ENCODE results near the gene RPL31.

RPL31 gene

GRCh38 chr2:100972452-100972851, 29.6 kb upstream of the RPL31 start:
- no peaks in the 10 kb centered on the region for H3F3A ChIP-seq (ENCODE audit: insufficient read depth)
- no peaks in the 10 kb centered on the region for H3K9me2 ChIP-seq (replicated peaks; ENCODE audit: insufficient read depth, low read length)
- H3K79me2 ChIP-seq (ENCODE audit: insufficient read depth, low read length) = no peaks in the 10 kb centered on the region
- H2AFZ ChIP-seq (ENCODE audit: low read depth, low read length, severe bottlenecking) = no peak overlapping the region
- H4K20me1 ChIP-seq (ENCODE audit: low read depth, low read length) = no peaks in the 10 kb centered on the region
- no peak overlapping the region for H3K4me2 ChIP-seq (ENCODE audit: low read depth, low read length, poor library complexity, severe bottlenecking)
- TF ChIP-seq EZH2phosphoT487 (conservative IDR thresholded peaks at IDR 0.05; ENCODE audit: low read length) (no peak), CTCF (IDR thresholded peaks at IDR 0.05; ENCODE audit: insufficient read depth, low read length, poor library complexity, severe bottlenecking) (no peak)
- H3K9ac ChIP-seq (ENCODE audit: low read length) = no peak overlapping the region
- no peak overlapping the region for H3K27ac ChIP-seq (ENCODE audit: low read depth, low read length)
- no peaks in the 10 kb centered on the region for H3K27me3 ChIP-seq (ENCODE audit: low read length)
- H3K4me3 ChIP-seq (ENCODE audit: insufficient read depth, low read length, poor library complexity, severe bottlenecking) = no peak overlapping the region
- H3K9me3 ChIP-seq (ENCODE audit: insufficient read depth, low read length) = no peaks in the 10 kb centered on the region
- H3K36me3 ChIP-seq (ENCODE audit: low read length) = no peaks in the 10 kb centered on the region

- Histone ChIP-seq H2AFZ (ENCODE audit: low read depth, low read length, severe bottlenecking) (no peak overlapping the region), H3K4me2 (ENCODE audit: low read depth, low read length, poor library complexity, severe bottlenecking) (no peak overlapping the region), H3K9me2 (replicated peaks; ENCODE audit: insufficient read depth, low read length) (no peaks in the 10 kb centered on the region), H3K36me3 (ENCODE audit: low read length) (no peaks in the 10 kb centered on the region), H4K20me1 (ENCODE audit: low read depth, low read length) (no peaks in the 10 kb centered on the region), H3K9ac (ENCODE audit: low read length) (no peak overlapping the region), H3K27me3 (ENCODE audit: low read length) (no peaks in the 10 kb centered on the region), H3F3A (ENCODE audit: insufficient read depth) (no peaks in the 10 kb centered on the region), H3K79me2 (ENCODE audit: insufficient read depth, low read length) (no peaks in the 10 kb centered on the region), H3K9me3 (ENCODE audit: insufficient read depth, low read length) (no peaks in the 10 kb centered on the region), H3K4me3 (ENCODE audit: insufficient read depth, low read length, poor library complexity, severe bottlenecking) (no peak overlapping the region), H3K27ac (ENCODE audit: low read depth, low read length) (no peak overlapping the region)
- TF ChIP-seq EZH2phosphoT487 (conservative IDR thresholded peaks at IDR 0.05; ENCODE audit: low read length) (no peak), CTCF (IDR thresholded peaks at IDR 0.05; ENCODE audit: insufficient read depth, low read length, poor library complexity, severe bottlenecking) (no peak)
Observed at GRCh38 chr2:100974712-100975520, 27.2 kb upstream of the RPL31 start.

GRCh38 chr2:100975521-100975785, 26.6 kb upstream of the RPL31 start:
- no peaks in the 10 kb centered on the region for H3K79me2 ChIP-seq (ENCODE audit: insufficient read depth, low read length)
- H4K20me1 ChIP-seq (ENCODE audit: low read depth, low read length) = no peaks in the 10 kb centered on the region
- H3K4me2 ChIP-seq (ENCODE audit: low read depth, low read length, poor library complexity, severe bottlenecking) = no peak overlapping the region
- TF ChIP-seq CTCF (IDR thresholded peaks at IDR 0.05; ENCODE audit: insufficient read depth, low read length, poor library complexity, severe bottlenecking) (no peak), EZH2phosphoT487 (conservative IDR thresholded peaks at IDR 0.05; ENCODE audit: low read length) (no peak)
- H3K9me2 ChIP-seq (replicated peaks; ENCODE audit: insufficient read depth, low read length) = no peaks in the 10 kb centered on the region
- no peaks in the 10 kb centered on the region for H3K27me3 ChIP-seq (ENCODE audit: low read length)
- H3K4me3 ChIP-seq (ENCODE audit: insufficient read depth, low read length, poor library complexity, severe bottlenecking) = no peak overlapping the region
- no peak overlapping the region for H3K27ac ChIP-seq (ENCODE audit: low read depth, low read length)
- no peaks in the 10 kb centered on the region for H3F3A ChIP-seq (ENCODE audit: insufficient read depth)
- no peak overlapping the region for H2AFZ ChIP-seq (ENCODE audit: low read depth, low read length, severe bottlenecking)
- no peak overlapping the region for H3K9ac ChIP-seq (ENCODE audit: low read length)
- no peaks in the 10 kb centered on the region for H3K9me3 ChIP-seq (ENCODE audit: insufficient read depth, low read length)
- H3K36me3 ChIP-seq (ENCODE audit: low read length) = no peaks in the 10 kb centered on the region

Data from SU-DHL-6 (cell line).